HepG2 (cell line): ENCODE measurements around the gene ZKSCAN2. TPM values are rescaled to one million over a fixed set of nuclear protein-coding genes. Genes with fewer than 3 reads are reported as not detected.

Source experiments
- ARNT2 ChIP-seq: sonication (generic); formaldehyde crosslinking; IDR thresholded peaks from 2 replicates; pipeline ENCODE4 v1.8.0; 2022; ENCODE audit warnings: mild to moderate bottlenecking, low read depth, missing genetic modification reagents, moderate library complexity
- GLI4 ChIP-seq: sonication (generic); formaldehyde crosslinking; IDR thresholded peaks from 2 replicates; pipeline ENCODE4 v1.5.1; 2020; ENCODE audit warnings: missing genetic modification reagents, mild to moderate bottlenecking, moderate library complexity, borderline replicate concordance
- GLMP ChIP-seq: sonication (generic); formaldehyde crosslinking; IDR thresholded peaks from 2 replicates; pipeline ENCODE4 v1.9.0; 2021; ENCODE audit warnings: missing genetic modification reagents, mild to moderate bottlenecking, borderline replicate concordance
- HHEX ChIP-seq: IDR thresholded peaks from 2 replicates; pipeline ENCODE4 v1.6.1; 2016; ENCODE audit warnings: control low read depth
- IKZF1 ChIP-seq: fragments of 450-650 bp; IDR thresholded peaks from 2 replicates; pipeline ENCODE4 v1.7.1; 2016
- KAT7 ChIP-seq: IDR thresholded peaks from 2 replicates; pipeline ENCODE4 v1.6.1; 2018; ENCODE audit warnings: borderline replicate concordance, missing compliant biosample characterization
- NCOA5 ChIP-seq: sonication (generic); formaldehyde crosslinking; IDR thresholded peaks from 2 replicates; pipeline ENCODE4 v1.4.0; 2020; ENCODE audit warnings: missing genetic modification reagents
- NFKBIZ ChIP-seq: IDR thresholded peaks from 2 replicates; pipeline ENCODE4 v1.6.1; 2018; ENCODE audit warnings: missing genetic modification reagents, missing compliant biosample characterization
- SAP130 ChIP-seq: IDR thresholded peaks from 2 replicates; pipeline ENCODE4 v1.6.1; 2016; ENCODE audit warnings: low read depth
- SCMH1 ChIP-seq: sonication (generic); formaldehyde crosslinking; IDR thresholded peaks from 2 replicates; pipeline ENCODE4 v1.9.0; 2021; ENCODE audit warnings: missing genetic modification reagents, mild to moderate bottlenecking, borderline replicate concordance
- SIN3B ChIP-seq: fragments of 150-350 bp; IDR thresholded peaks from 2 replicates; pipeline ENCODE4 v1.6.1; 2014; ENCODE audit warnings: low read length
- SMARCE1 ChIP-seq: fragments of 450-650 bp; IDR thresholded peaks from 2 replicates; pipeline ENCODE4 v1.6.1; 2017; ENCODE audit warnings: borderline replicate concordance
- SNRNP70 ChIP-seq: fragments of 200-400 bp; formaldehyde crosslinking; IDR thresholded peaks from 2 replicates; pipeline ENCODE4 v1.6.1; 2017; ENCODE audit warnings: mild to moderate bottlenecking, low read depth, low read length, moderate library complexity
- TEAD3 ChIP-seq: optimal IDR thresholded peaks from 2 replicates; pipeline ENCODE3; 2016; ENCODE audit warnings: borderline replicate concordance
- TFDP2 ChIP-seq: sonication (generic); formaldehyde crosslinking; IDR thresholded peaks from 2 replicates; pipeline ENCODE4 v1.4.0; 2020; ENCODE audit warnings: missing genetic modification reagents
- YY1 ChIP-seq: IDR thresholded peaks from 2 replicates; pipeline ENCODE4 v1.6.1; 2011; ENCODE audit warnings: low read length, low read depth, moderate library complexity, mild to moderate bottlenecking; ENCODE audit not compliant: insufficient read depth, insufficient replicate concordance
- ZFP41 ChIP-seq: sonication (generic); formaldehyde crosslinking; IDR thresholded peaks from 2 replicates; pipeline ENCODE4 v1.4.0; 2020; ENCODE audit warnings: mild to moderate bottlenecking, missing genetic modification reagents, borderline replicate concordance
- ZNF121 ChIP-seq: sonication (generic); formaldehyde crosslinking; IDR thresholded peaks from 2 replicates; pipeline ENCODE4 v1.5.0; 2020; ENCODE audit warnings: mild to moderate bottlenecking, missing genetic modification reagents
- ZNF337 ChIP-seq: sonication (generic); formaldehyde crosslinking; IDR thresholded peaks from 2 replicates; pipeline ENCODE4 v1.5.1; 2020; ENCODE audit warnings: missing genetic modification reagents, low read depth, mild to moderate bottlenecking, borderline replicate concordance
- ZNF382 ChIP-seq: sonication (generic); formaldehyde crosslinking; IDR thresholded peaks from 2 replicates; pipeline ENCODE4 v1.5.0; 2020; ENCODE audit warnings: missing genetic modification reagents, mild to moderate bottlenecking, borderline replicate concordance
- ZNF432 ChIP-seq: sonication (generic); formaldehyde crosslinking; IDR thresholded peaks from 2 replicates; pipeline ENCODE4 v1.5.0; 2020; ENCODE audit warnings: missing genetic modification reagents, mild to moderate bottlenecking, borderline replicate concordance
- ZNF605 ChIP-seq: sonication (generic); formaldehyde crosslinking; IDR thresholded peaks from 2 replicates; pipeline ENCODE4 v1.8.0; 2022; ENCODE audit warnings: mild to moderate bottlenecking, missing genetic modification reagents
- ZNF768 ChIP-seq: sonication (generic); formaldehyde crosslinking; IDR thresholded peaks from 2 replicates; pipeline ENCODE4 v1.4.0; 2020; ENCODE audit warnings: missing genetic modification reagents
- ZNF775 ChIP-seq: sonication (generic); formaldehyde crosslinking; IDR thresholded peaks from 2 replicates; pipeline ENCODE4 v1.4.0; 2020; ENCODE audit warnings: missing genetic modification reagents, mild to moderate bottlenecking, moderate library complexity, borderline replicate concordance
- ZNF850 ChIP-seq: sonication (generic); formaldehyde crosslinking; conservative IDR thresholded peaks from 2 replicates; pipeline ENCODE4 v1.9.0; 2021; ENCODE audit warnings: mild to moderate bottlenecking, missing genetic modification reagents
- ZSCAN12 ChIP-seq: sonication (generic); formaldehyde crosslinking; IDR thresholded peaks from 2 replicates; pipeline ENCODE4 v1.9.0; 2021; ENCODE audit warnings: mild to moderate bottlenecking, missing genetic modification reagents
- ZSCAN22 ChIP-seq: sonication (generic); formaldehyde crosslinking; IDR thresholded peaks from 2 replicates; pipeline ENCODE4 v1.4.0; 2020; ENCODE audit warnings: mild to moderate bottlenecking, missing genetic modification reagents
- ZSCAN31 ChIP-seq: sonication (generic); formaldehyde crosslinking; IDR thresholded peaks from 2 replicates; pipeline ENCODE4 v1.5.0; 2020; ENCODE audit warnings: low read depth, mild to moderate bottlenecking, missing genetic modification reagents
- polyA plus RNA-seq, 8 experiments: library from polyadenylated mRNA; depleted of rRNA in 3 of 8; stranded (reverse) in 7 of 8; unstranded in 1 of 8; fragments of >200 nt; fragmentation: Illumina TruSeq in 4 of 8; extraction: Trizol in 4 of 8; gene quantifications; 2 replicates each; pipeline versions ENCODE4 v1.2.1 to v1.2.3, GENCODE V29; 2011 to 2016; ENCODE audit warnings: low read depth in 4 of 8, missing spikeins in 1 of 8, mixed read lengths in 1 of 8; ENCODE audit not compliant: insufficient read depth in 1 of 8
- total RNA-seq, 5 experiments: library from RNA; depleted of rRNA; stranded (reverse); fragments of >200 nt; fragmentation: Illumina TruSeq; extraction: Trizol; gene quantifications; 2 replicates each; pipeline ENCODE4 v1.2.3, GENCODE V29; 2016; ENCODE audit warnings: low read depth in 1 of 5
- TF ChIP-seq, protein P1 (sequence below): sonication (generic); formaldehyde crosslinking; IDR thresholded peaks from 2 replicates; pipeline ENCODE4 v1.5.0; 2020; ENCODE audit warnings: missing genetic modification reagents

Gene ZKSCAN2
- total and polyA plus RNA-seq, 2 of the 13 experiments (the other 11 are each of a cell fraction or from before 2014, with no cell fraction given): 4.2 to 11.1 TPM

DNA sequence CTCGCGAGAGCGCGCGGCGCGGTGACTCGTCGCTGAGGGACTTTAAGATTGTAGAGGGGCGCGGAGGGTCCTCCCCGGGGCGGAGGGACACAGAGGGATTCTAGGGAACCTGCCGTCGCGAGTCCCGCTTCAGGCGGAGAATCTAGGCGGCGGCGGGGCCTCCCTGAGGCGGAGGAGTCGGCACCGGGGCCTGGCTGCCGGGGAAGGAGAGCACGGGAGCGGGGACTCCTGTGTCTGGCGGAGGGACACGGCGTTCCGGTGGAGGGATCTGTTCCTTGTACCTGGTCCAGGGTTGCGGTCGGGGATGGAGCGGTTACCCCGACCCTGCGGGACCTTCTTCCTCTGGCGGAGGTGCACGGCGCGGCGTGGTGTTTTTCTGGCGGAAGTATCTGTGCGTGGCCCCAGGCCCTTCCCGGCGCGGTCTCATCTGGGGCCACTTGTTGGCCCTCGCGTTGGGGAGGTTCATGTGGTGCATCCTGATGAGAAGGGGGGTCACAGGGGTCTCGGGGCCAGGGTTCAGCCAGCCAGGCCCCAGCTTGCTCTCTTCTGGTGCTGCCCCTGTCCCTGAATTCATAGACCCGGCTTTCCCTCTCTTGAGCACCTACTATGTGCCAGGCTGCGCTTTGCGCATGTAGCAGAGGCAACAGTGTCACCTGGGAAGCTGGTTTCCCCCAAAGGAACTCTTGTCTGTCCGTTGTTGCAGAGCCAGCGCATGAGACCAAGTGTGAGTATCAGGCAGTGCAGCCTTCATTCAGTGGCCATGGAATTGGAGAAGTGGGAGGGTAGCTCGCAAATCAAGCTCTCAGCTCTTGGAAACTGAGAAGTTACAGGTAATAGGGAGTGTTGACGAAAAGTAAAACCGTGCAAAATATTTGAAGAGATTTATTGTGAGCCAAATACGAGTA is 563 bp upstream of the ZKSCAN2 start (continued):
- TF ChIP-seq ZSCAN22 (CRISPR knock-in tag) (no peak; the same call in 1 of the 2 replicates), YY1 (peak; percentile 85), HHEX (CRISPR knock-in tag) (peak; percentile 37; the same call in 1 of the 2 replicates), ARNT2 (CRISPR knock-in tag) (0 out of 2 replicates have a peak, but pooled peaks have one; percentile 16), ZNF850 (CRISPR knock-in tag) (peak; percentile 33; the same call in 1 of the 2 replicates), ZNF775 (CRISPR knock-in tag) (no peak), TFDP2 (CRISPR knock-in tag) (peak; percentile 78), ZSCAN12 (CRISPR knock-in tag) (peak; percentile 97), NCOA5 (peak; percentile 78; the same call in 1 of the 2 replicates), SMARCE1 (no peak), GLI4 (CRISPR knock-in tag) (peak; percentile 77), SIN3B (peak; percentile 56; the same call in 1 of the 2 replicates), SCMH1 (no peak), IKZF1 (no peak), ZNF382 (CRISPR knock-in tag) (no peak), ZNF768 (CRISPR knock-in tag) (peak; percentile 87), ZSCAN31 (peak; percentile 86), SNRNP70 (no peak), SAP130 (CRISPR knock-in tag) (peak; percentile 85), NFKBIZ (peak; percentile 83; the same call in 1 of the 2 replicates), KAT7 (peak; percentile 83; the same call in 1 of the 2 replicates), ZFP41 (CRISPR knock-in tag) (peak; percentile 91; the same call in 1 of the 2 replicates), TEAD3 (CRISPR knock-in tag) (peak; percentile 81), ZNF605 (CRISPR knock-in tag) (peak; percentile 86; the same call in 1 of the 2 replicates), GLMP (CRISPR knock-in tag) (peak; percentile 84; the same call in 1 of the 2 replicates), ZNF337 (CRISPR knock-in tag) (no peak), ZNF432 (CRISPR knock-in tag) (peak; percentile 95), ZNF121 (CRISPR knock-in tag) (peak; percentile 48; the same call in 1 of the 2 replicates)
- TF ChIP-seq, protein P1, sequence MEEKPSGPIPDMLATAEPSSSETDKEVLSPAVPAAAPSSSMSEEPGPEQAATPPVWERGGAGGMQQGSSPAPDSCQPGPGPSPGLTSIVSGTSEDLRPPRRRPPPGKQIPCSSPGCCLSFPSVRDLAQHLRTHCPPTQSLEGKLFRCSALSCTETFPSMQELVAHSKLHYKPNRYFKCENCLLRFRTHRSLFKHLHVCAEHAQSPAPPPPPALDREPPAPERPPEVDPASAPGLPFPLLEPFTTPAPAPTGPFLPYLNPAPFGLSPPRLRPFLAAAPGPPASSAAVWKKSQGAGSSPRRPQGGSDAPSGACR (CRISPR knock-in tag): peak; percentile 77
